ENCODE measurements around the gene MEST.

DNA sequence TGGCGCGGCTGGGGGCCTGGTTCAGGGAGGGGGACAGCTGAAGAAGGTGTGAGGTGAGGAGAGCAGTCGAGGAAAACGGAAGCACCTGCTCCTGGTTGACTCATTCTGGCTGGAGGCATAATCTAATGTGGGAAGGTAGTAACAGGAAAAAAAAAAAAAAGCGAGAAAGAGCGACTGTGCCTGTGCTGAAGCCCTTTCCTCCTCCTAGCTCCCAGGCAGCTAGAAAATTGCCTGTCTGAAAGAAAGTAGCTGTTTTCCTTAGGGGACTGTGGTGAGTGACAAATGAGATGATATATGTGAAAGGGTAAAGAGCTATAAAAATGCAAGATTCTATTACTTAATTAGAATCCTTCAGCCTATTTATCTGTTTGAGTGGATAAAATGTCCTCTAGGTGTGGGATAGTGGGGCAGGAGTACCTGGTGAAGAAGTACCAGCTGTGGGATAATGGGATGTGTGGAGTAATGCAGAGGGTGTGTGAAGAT lies 4.9 kb upstream of the MEST start:
- TF ChIP-seq, protein P1, sequence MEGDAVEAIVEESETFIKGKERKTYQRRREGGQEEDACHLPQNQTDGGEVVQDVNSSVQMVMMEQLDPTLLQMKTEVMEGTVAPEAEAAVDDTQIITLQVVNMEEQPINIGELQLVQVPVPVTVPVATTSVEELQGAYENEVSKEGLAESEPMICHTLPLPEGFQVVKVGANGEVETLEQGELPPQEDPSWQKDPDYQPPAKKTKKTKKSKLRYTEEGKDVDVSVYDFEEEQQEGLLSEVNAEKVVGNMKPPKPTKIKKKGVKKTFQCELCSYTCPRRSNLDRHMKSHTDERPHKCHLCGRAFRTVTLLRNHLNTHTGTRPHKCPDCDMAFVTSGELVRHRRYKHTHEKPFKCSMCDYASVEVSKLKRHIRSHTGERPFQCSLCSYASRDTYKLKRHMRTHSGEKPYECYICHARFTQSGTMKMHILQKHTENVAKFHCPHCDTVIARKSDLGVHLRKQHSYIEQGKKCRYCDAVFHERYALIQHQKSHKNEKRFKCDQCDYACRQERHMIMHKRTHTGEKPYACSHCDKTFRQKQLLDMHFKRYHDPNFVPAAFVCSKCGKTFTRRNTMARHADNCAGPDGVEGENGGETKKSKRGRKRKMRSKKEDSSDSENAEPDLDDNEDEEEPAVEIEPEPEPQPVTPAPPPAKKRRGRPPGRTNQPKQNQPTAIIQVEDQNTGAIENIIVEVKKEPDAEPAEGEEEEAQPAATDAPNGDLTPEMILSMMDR (IDR thresholded peaks at IDR 0.05): no peak
- no peak for TF ChIP-seq POLR2A (IDR thresholded peaks at IDR 0.05)

All from right lobe of liver (tissue), 4 donors.